HepG2 (cell line): ENCODE data around the gene STX10. TPM values are rescaled to one million over a fixed set of nuclear protein-coding genes. Genes with fewer than 3 reads are reported as not detected.
A peak's percentile ranks its signal among the peaks of the same experiment; 100 is the strongest.

Experiments used
- CBX2 ChIP-seq, 2 experiments: fragments of 200-600 bp in 1 of 2; sonication (generic); formaldehyde crosslinking in 1 of 2; IDR thresholded peaks; 2 replicates each; pipeline versions ENCODE4 v1.7.0 to v1.8.1; 2018 to 2022; ENCODE audit warnings: low read depth in 2 of 2, low read length in 1 of 2, mild to moderate bottlenecking in 1 of 2, missing genetic modification reagents in 1 of 2
- CREB1 ChIP-seq, 2 experiments: fragments of 450-650 bp in 1 of 2; IDR thresholded peaks; 2 replicates each; pipeline ENCODE4 v1.6.1; 2016 to 2017; ENCODE audit warnings: control low read depth in 1 of 2, mild to moderate bottlenecking in 1 of 2, missing compliant biosample characterization in 1 of 2, missing genetic modification characterization in 1 of 2
- DNMT1 ChIP-seq: sonication (generic); formaldehyde crosslinking; IDR thresholded peaks from 2 replicates; pipeline ENCODE4 v1.5.1; 2020; ENCODE audit warnings: mild to moderate bottlenecking, missing genetic modification reagents
- FOXO1 ChIP-seq: sonication (generic); formaldehyde crosslinking; IDR thresholded peaks from 2 replicates; pipeline ENCODE4 v1.4.0; 2020; ENCODE audit warnings: missing genetic modification reagents
- HBP1 ChIP-seq: IDR thresholded peaks from 2 replicates; pipeline ENCODE4 v1.6.1; 2016; ENCODE audit warnings: low read depth, control low read depth
- ISL2 ChIP-seq: sonication (generic); formaldehyde crosslinking; IDR thresholded peaks from 2 replicates; pipeline ENCODE4 v1.5.0; 2020; ENCODE audit warnings: missing genetic modification reagents
- KDM5B ChIP-seq: sonication (generic); formaldehyde crosslinking; IDR thresholded peaks from 2 replicates; pipeline ENCODE4 v1.4.0; 2020; ENCODE audit warnings: missing genetic modification reagents, mild to moderate bottlenecking, borderline replicate concordance
- NAIF1 ChIP-seq: sonication (generic); formaldehyde crosslinking; IDR thresholded peaks from 2 replicates; pipeline ENCODE4 v1.5.0; 2020; ENCODE audit warnings: mild to moderate bottlenecking, missing genetic modification reagents, borderline replicate concordance
- PITX1 ChIP-seq: sonication (generic); formaldehyde crosslinking; IDR thresholded peaks from 2 replicates; pipeline ENCODE4 v1.5.1; 2020; ENCODE audit warnings: mild to moderate bottlenecking, missing genetic modification reagents
- PREB ChIP-seq: sonication (generic); formaldehyde crosslinking; IDR thresholded peaks from 2 replicates; pipeline ENCODE4 v1.4.0; 2020; ENCODE audit warnings: missing genetic modification reagents
- RFX5 ChIP-seq: IDR thresholded peaks from 2 replicates; pipeline ENCODE4 v1.6.1; 2011; ENCODE audit warnings: low read depth, low read length, improper control_type of control experiment
- TAF15 ChIP-seq: fragments of 200-400 bp; formaldehyde crosslinking; IDR thresholded peaks from one replicate; pipeline ENCODE4 v1.6.1; 2018; ENCODE audit warnings: mild to moderate bottlenecking, low read depth, low read length; ENCODE audit not compliant: poor library complexity, severe bottlenecking
- TBX2 ChIP-seq: sonication (generic); formaldehyde crosslinking; IDR thresholded peaks from 2 replicates; pipeline ENCODE4 v1.5.0; 2020; ENCODE audit warnings: missing genetic modification reagents, mild to moderate bottlenecking, borderline replicate concordance
- ZBTB43 ChIP-seq: sonication (generic); formaldehyde crosslinking; conservative IDR thresholded peaks from 2 replicates; pipeline ENCODE4 v1.4.0; 2020; ENCODE audit warnings: missing genetic modification reagents
- ZC3H13 ChIP-seq: sonication (generic); formaldehyde crosslinking; IDR thresholded peaks from 2 replicates; pipeline ENCODE4 v1.8.1; 2023; ENCODE audit warnings: mild to moderate bottlenecking, missing genetic modification reagents, moderate library complexity
- ZEB1 ChIP-seq: IDR thresholded peaks from 2 replicates; pipeline ENCODE4 v1.6.1; 2012; ENCODE audit warnings: mild to moderate bottlenecking, low read depth, inconsistent platforms; ENCODE audit not compliant: insufficient replicate concordance
- ZNF224 ChIP-seq: sonication (generic); formaldehyde crosslinking; IDR thresholded peaks from 2 replicates; pipeline ENCODE4 v1.5.0; 2020; ENCODE audit warnings: mild to moderate bottlenecking, missing genetic modification reagents
- ZNF234 ChIP-seq: sonication (generic); formaldehyde crosslinking; conservative IDR thresholded peaks from 2 replicates; pipeline ENCODE4 v1.5.1; 2020; ENCODE audit warnings: mild to moderate bottlenecking, missing genetic modification reagents
- ZNF331 ChIP-seq: sonication (generic); formaldehyde crosslinking; IDR thresholded peaks from 2 replicates; pipeline ENCODE4 v1.4.0; 2020; ENCODE audit warnings: missing genetic modification reagents
- ZNF446 ChIP-seq: sonication (generic); formaldehyde crosslinking; IDR thresholded peaks from 2 replicates; pipeline ENCODE4 v1.5.0; 2020; ENCODE audit warnings: mild to moderate bottlenecking, missing genetic modification reagents
- ZNF572 ChIP-seq: sonication (generic); formaldehyde crosslinking; IDR thresholded peaks from 2 replicates; pipeline ENCODE4 v1.5.1; 2020; ENCODE audit warnings: mild to moderate bottlenecking, missing genetic modification reagents
- ZSCAN22 ChIP-seq: sonication (generic); formaldehyde crosslinking; IDR thresholded peaks from 2 replicates; pipeline ENCODE4 v1.4.0; 2020; ENCODE audit warnings: mild to moderate bottlenecking, missing genetic modification reagents
- ZSCAN29 ChIP-seq: sonication (generic); formaldehyde crosslinking; conservative IDR thresholded peaks from 2 replicates; pipeline ENCODE4 v1.4.0; 2020; ENCODE audit warnings: mild to moderate bottlenecking, missing genetic modification reagents
- polyA plus RNA-seq, 8 experiments: library from polyadenylated mRNA; depleted of rRNA in 3 of 8; stranded (reverse) in 7 of 8; unstranded in 1 of 8; fragments of >200 nt; fragmentation: Illumina TruSeq in 4 of 8; extraction: Trizol in 4 of 8; gene quantifications; 2 replicates each; pipeline versions ENCODE4 v1.2.1 to v1.2.3, GENCODE V29; 2011 to 2016; ENCODE audit warnings: low read depth in 4 of 8, missing spikeins in 1 of 8, mixed read lengths in 1 of 8; ENCODE audit not compliant: insufficient read depth in 1 of 8
- total RNA-seq, 5 experiments: library from RNA; depleted of rRNA; stranded (reverse); fragments of >200 nt; fragmentation: Illumina TruSeq; extraction: Trizol; gene quantifications; 2 replicates each; pipeline ENCODE4 v1.2.3, GENCODE V29; 2016; ENCODE audit warnings: low read depth in 1 of 5
- TF ChIP-seq, protein P1 (sequence below): sonication (generic); formaldehyde crosslinking; IDR thresholded peaks from 2 replicates; pipeline ENCODE4 v1.4.0; 2020; ENCODE audit warnings: missing genetic modification reagents

The STX10 gene
- total and polyA plus RNA-seq, 2 of the 13 experiments (the other 11 are each of a cell fraction or from before 2014, with no cell fraction given), result 47.9 to 66.4 TPM

DNA sequence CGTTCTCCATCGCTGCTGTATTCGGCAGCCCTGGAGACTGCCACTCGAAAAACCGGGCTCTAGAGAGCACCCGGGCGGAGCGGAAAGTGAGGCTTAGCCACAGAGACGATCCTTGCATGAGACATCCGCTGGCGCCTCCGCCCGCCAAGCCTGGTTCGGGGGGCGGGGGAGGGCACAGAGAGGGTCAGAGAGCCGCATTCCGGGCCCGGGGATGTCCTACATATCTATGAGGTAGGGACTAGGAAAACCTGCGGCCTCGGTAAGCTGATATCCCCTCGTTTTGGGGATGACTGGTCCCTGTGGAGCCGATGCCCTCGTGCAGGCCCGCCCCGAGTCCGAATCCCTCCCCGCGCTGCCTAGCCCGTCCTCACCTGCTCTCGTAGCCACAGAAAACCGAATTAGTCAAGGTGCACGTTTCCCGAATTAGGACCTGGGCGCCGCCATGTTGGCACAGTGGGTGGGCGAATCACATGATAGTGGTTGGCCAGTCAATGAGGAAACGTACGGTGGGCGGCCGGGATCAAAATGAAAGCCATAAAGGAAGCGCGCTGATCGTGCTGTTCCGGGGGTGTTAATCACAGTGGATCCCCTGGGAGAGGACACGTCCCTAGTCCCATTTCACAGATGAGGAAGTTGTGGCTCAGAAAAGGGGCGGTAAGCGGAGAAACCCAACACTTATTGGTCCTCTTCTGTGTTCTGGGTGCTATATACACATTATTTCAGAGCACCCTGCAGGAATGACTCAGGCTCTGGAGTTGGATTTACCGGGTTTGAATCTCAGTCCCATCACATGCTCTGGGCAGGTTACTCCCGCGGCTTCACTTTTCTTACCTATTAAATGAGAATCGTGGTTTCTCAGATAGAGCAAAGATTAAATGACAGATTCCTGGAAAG lies 33.6 kb downstream of the STX10 start, which contains the start of gene TRMT1 (continued):
- TF ChIP-seq ISL2 (CRISPR knock-in tag) (0 out of 2 replicates have a peak, but pooled peaks have one; percentile 34), TBX2 (CRISPR knock-in tag) (peak; percentile 75), DNMT1 (CRISPR knock-in tag) (no peak), ZNF234 (no peak), ZNF446 (CRISPR knock-in tag) (no peak), ZSCAN29 (CRISPR knock-in tag) (peak; percentile 50; the same call in 1 of the 2 replicates), FOXO1 (CRISPR knock-in tag) (peak; percentile 67), TAF15 (no peak), ZNF224 (CRISPR knock-in tag) (no peak), ZSCAN22 (CRISPR knock-in tag) (peak; percentile 22; the same call in 1 of the 2 replicates), PITX1 (CRISPR knock-in tag) (no peak; the same call in none of the 2 replicates), ZC3H13 (CRISPR knock-in tag) (no peak), PREB (CRISPR knock-in tag) (no peak), CBX2 (IDR thresholded peaks at IDR 0.05; ENCODE audit: low read depth, low read length) (no peak), CBX2 (CRISPR knock-in tag; IDR thresholded peaks at IDR 0.05; ENCODE audit: low read depth) (no peak), ZEB1 (peak; percentile 40), ZBTB43 (no peak), CREB1 (IDR thresholded peaks at IDR 0.05) (no peak), CREB1 (CRISPR knock-in tag; IDR thresholded peaks at IDR 0.05) (peak; percentile 74), HBP1 (peak; percentile 99), KDM5B (CRISPR knock-in tag) (peak; percentile 17; the same call in 1 of the 2 replicates), ZNF331 (CRISPR knock-in tag) (peak; percentile 59; the same call in 1 of the 2 replicates), ZNF572 (CRISPR knock-in tag) (no peak), RFX5 (no peak), NAIF1 (CRISPR knock-in tag) (0 out of 2 replicates have a peak, but pooled peaks have one; percentile 6)
- TF ChIP-seq, protein P1, sequence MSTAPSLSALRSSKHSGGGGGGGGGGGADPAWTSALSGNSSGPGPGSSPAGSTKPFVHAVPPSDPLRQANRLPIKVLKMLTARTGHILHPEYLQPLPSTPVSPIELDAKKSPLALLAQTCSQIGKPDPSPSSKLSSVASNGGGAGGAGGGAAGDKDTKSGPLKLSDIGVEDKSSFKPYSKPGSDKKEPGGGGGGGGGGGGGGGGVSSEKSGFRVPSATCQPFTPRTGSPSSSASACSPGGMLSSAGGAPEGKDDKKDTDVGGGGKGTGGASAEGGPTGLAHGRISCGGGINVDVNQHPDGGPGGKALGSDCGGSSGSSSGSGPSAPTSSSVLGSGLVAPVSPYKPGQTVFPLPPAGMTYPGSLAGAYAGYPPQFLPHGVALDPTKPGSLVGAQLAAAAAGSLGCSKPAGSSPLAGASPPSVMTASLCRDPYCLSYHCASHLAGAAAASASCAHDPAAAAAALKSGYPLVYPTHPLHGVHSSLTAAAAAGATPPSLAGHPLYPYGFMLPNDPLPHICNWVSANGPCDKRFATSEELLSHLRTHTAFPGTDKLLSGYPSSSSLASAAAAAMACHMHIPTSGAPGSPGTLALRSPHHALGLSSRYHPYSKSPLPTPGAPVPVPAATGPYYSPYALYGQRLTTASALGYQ (CRISPR knock-in tag), result 0 out of 2 replicates have a peak, but pooled peaks have one; percentile 39
